Neuron (in vitro differentiated cells): ENCODE data around the gene FRMPD4.

ENCODE experiments used
- H2AFZ ChIP-seq: one replicate; pipeline ENCODE4 v1.6.1; 2013; ENCODE audit warnings: low read depth, mild to moderate bottlenecking, inconsistent platforms, low read length, moderate library complexity
- H3K27me3 ChIP-seq: one replicate; pipeline ENCODE4 v1.6.1; 2013; ENCODE audit warnings: low read length; ENCODE audit not compliant: insufficient read depth
- H3K36me3 ChIP-seq: one replicate; pipeline ENCODE4 v1.6.1; 2013; ENCODE audit warnings: low read length; ENCODE audit not compliant: insufficient read depth
- H3K4me1 ChIP-seq: one replicate; pipeline ENCODE4 v1.6.1; 2013; ENCODE audit warnings: low read length; ENCODE audit not compliant: insufficient read depth
- H3K4me3 ChIP-seq: 2 replicates; pipeline ENCODE4 v1.5.1; 2013; ENCODE audit warnings: mild to moderate bottlenecking, low read length, moderate library complexity
- H3K9me3 ChIP-seq: one replicate; pipeline ENCODE4 v1.6.1; 2013; ENCODE audit warnings: low read length

The FRMPD4 gene

DNA sequence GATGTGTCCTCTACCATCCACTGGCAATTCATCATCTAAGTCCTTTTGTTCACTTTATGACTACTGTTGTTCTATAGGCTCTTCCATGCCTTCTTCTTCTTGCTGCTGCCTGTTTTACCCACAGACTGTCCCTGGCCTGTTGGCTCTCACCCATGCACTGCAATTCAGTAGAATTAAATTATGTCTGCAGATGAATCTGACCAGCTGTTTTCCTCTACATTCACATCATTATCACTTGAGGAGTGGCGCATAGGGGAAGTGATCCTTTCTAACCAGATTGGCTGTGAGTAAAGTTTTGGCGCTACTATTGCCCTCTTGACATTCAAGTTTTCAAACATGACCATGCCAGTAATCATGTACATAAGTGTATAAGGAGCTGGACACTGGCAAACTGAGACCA is 91.7 kb downstream of the FRMPD4 start:
- Histone ChIP-seq H3K36me3 (no peaks in the 10 kb centered on the region), H2AFZ (no peak overlapping the region), H3K4me3 (no peak overlapping the region), H3K27me3 (no peaks in the 10 kb centered on the region), H3K4me1 (no peaks in the 10 kb centered on the region), H3K9me3 (no peaks in the 10 kb centered on the region)

DNA sequence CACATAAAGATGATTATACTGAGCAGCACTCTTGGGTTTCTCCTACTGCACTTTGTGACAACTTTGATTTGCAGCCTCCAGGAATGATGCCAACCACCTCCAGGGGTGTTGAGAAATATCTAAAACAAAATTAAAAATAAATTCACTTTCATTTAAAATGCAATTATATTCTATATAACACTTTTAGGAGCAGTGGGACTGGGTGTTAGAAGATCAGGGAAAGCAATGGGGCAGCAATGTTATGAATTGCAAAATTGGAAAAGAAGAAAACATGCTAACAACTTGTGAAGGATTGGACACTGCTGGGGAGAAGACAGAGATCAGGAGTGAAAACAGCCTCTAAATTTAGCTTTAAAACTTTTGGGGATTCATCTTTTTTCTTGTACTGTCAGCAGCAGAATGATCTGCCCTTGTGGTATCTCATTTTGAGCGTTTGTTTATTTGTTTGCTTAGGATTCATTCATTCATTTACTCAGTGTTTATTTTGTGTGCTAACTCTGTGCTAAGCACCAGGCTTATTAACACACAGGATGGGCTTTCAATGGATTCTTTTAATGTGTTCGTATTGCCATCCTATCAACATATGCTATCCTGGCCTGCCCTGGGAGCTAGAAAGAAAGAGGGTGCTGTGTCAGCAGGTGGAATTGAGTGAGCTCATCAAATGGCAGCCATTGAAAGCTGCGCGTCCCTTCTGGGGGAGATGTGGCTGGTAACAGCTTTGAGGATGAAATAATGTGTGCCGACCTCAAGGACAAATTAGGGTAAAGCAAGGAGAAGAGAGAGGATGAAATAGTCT is 96.5 kb downstream of the FRMPD4 start:
- Histone ChIP-seq H3K9me3 (no peaks in the 10 kb centered on the region), H2AFZ (no peak overlapping the region), H3K4me3 (no peak overlapping the region), H3K27me3 (no peaks in the 10 kb centered on the region), H3K36me3 (no peaks in the 10 kb centered on the region), H3K4me1 (no peaks in the 10 kb centered on the region)

DNA sequence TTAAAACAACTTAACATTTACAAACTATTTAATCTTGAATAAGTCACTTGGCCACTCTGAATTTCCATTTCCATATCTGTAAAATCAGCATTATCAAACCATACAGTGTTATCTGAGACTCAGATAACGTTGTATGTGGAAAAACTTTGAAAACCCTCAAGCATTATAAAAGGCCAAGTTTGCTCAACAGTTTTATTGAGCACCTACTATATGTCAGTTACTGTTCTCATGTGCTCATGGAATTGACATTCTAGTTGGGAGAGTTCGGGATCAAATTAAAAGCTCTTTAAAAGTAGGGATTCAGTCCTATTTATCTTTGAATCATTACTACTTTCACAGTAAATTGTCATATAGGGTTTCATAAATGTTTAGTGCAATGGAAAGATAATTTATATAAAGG is 97.9 kb downstream of the FRMPD4 start:
- Histone ChIP-seq H3K9me3 (no peaks in the 10 kb centered on the region), H3K36me3 (no peaks in the 10 kb centered on the region), H2AFZ (no peak overlapping the region), H3K27me3 (no peaks in the 10 kb centered on the region), H3K4me1 (no peaks in the 10 kb centered on the region), H3K4me3 (no peak overlapping the region)

DNA sequence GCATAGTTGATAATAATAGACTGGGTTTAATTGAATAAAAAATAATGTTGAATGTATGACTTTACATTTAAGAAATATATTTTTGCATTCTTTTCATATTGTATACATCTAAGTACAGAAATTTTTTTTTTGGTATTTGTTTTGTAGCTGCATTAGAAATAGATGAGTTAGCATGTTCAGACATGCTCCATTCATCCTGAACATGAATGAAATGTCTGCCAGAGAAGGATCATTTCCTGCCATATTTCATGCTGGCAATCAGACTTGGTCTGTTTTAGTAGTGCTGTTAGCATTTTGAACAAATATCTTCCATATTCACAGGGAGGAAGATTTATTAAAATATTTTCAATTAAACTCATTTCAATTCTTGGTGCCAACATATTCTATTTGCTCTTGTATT is 98.9 kb downstream of the FRMPD4 start:
- no peak overlapping the region for H2AFZ ChIP-seq
- no peak overlapping the region for H3K4me3 ChIP-seq
- H3K27me3 ChIP-seq: no peaks in the 10 kb centered on the region
- no peaks in the 10 kb centered on the region for H3K36me3 ChIP-seq
- H3K4me1 ChIP-seq: no peaks in the 10 kb centered on the region
- no peaks in the 10 kb centered on the region for H3K9me3 ChIP-seq

DNA sequence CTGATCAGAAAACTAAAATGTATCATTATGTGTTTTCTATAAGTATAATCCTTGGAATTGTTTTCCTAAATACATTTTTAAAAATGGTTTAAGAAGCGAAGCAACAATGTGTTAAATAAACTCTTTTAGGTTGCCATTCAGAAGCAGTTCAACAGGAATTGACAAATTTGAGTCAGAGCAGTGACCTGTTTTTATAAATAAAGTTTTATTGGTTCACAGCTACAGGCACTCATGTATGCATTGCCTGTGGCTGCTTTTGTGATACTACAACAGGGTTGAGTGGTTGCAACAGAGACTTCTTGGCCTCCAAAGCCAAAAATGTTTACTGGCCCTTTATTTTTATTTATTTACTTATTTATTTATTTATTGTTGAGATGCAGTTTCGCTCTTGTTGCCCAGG is 99.5 kb downstream of the FRMPD4 start:
- Histone ChIP-seq H2AFZ (no peak overlapping the region), H3K27me3 (no peaks in the 10 kb centered on the region), H3K36me3 (no peaks in the 10 kb centered on the region), H3K4me3 (no peak overlapping the region), H3K4me1 (no peaks in the 10 kb centered on the region), H3K9me3 (no peaks in the 10 kb centered on the region)

DNA sequence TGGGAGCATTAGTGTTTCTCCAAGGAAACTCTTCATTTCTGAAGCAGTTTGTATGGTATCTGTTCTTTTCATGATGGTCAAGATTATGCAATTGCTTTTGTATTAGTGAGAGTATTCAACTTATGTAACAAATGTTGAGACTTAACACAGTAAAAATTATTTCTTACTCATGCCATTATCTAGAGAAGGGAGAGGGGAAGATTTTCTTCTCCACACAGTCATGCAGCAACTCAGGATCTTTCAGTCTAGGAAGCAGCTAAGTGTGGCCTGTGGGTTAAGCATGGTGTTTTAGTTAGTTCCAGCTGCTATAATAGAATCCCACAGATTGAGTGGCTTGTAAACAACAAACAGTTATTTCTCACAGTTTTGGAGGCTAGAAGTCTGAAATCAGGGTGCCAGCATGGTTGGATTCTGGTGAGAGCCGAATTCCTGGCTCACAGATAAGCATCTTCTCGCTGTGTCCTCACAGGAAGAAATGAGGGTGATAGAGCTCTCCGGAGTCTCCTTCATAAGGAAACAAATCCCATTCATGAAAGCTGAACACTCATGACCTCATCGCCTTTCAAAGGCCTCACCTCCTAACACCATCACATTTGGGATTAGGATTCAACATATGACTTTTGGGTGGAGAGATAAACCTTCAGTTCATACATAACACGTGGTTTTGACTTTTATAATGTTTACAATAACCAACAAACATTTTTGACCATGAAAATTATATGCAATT is 101.2 kb downstream of the FRMPD4 start:
- no peaks in the 10 kb centered on the region for H3K9me3 ChIP-seq
- H2AFZ ChIP-seq: no peak overlapping the region
- no peak overlapping the region for H3K4me3 ChIP-seq
- H3K36me3 ChIP-seq: no peaks in the 10 kb centered on the region
- no peaks in the 10 kb centered on the region for H3K27me3 ChIP-seq
- H3K4me1 ChIP-seq: no peaks in the 10 kb centered on the region

DNA sequence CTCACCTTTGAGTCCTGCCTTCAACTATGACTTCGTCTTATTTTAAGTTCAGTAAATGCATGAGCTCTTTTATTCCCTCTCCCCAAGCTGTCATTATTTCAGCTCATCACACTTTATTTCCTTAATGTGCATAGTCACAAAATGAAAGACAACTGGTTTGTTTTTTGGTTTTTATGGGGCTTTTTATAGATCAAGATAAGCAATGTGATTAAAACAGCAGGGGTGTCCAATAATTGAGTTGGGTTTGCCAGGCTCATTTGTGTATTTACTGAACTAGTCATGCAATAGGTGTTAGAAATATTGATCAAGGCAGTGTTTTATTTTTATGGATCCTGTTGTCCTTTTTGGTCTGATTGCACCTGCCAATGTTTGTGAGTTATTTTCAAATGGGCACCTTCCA is 102.2 kb downstream of the FRMPD4 start:
- Histone ChIP-seq H3K9me3 (no peaks in the 10 kb centered on the region), H3K4me3 (no peak overlapping the region), H3K36me3 (no peaks in the 10 kb centered on the region), H3K4me1 (no peaks in the 10 kb centered on the region), H2AFZ (no peak overlapping the region), H3K27me3 (no peaks in the 10 kb centered on the region)

DNA sequence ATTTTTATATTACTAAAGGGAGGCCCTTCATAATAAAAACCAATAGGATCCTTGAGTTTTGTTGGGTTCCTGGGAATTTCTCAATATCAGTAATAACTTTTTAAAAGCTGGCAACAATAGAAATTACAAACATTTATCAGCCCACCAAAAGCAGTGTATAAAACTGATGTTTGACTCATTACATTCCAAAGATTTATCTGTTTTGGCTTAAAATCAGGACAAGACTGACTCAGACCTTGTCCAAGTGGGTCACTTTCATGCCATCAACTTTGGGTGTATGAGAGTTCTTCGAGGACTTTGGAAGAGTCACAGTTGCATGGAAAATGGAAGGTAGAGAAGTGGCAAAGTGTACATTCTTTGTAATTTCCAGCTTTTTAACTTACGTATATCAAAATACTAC is 102.8 kb downstream of the FRMPD4 start:
- Histone ChIP-seq H3K36me3 (no peaks in the 10 kb centered on the region), H3K4me1 (no peaks in the 10 kb centered on the region), H3K27me3 (no peaks in the 10 kb centered on the region), H3K9me3 (no peaks in the 10 kb centered on the region), H2AFZ (no peak overlapping the region), H3K4me3 (no peak overlapping the region)

DNA sequence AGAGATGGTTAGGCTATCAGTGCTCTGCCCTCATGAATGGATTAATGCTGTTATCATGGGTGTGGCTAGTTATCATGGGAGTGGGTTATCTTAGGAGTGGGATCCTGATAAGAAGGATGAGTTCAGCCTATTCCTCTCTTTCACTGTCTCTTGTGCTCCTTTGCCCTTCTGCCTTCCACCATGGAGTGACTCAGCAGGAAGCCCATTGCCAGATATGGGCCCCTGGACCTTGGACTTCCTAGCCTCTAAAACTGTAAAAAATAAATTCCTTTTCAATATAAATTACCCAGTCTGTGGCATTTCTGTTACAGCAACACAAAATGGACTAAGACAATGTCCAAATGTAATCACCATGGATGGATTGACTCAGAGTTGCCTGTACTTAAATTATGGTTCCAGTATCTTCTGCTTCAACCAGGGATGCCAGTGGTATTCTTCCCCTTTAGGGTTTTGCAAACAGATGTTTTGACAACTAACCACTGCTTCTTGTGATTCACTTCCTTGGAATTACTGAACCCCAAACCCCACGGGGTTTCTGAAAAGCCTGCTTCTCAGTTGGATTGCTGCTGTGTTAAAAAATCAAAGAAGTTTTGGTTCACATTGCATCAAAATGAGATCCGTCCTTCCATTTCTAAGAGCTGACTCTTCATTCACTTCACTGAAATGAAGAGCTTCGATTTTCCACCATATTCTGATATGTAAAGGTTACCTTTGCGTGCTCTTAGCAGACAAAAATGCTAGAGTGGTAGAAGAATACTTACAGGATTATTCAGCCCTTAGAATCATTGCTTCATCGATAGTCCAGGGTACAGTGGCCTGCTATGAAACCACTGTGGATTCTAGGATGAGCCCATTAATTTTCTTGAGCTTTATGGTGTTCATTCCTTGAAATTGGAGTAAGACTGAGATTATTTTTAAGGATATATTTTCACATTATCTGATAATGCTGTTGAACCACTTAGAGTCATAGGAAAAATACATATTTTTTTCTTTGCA is 107.7 kb downstream of the FRMPD4 start:
- Histone ChIP-seq H2AFZ (no peak overlapping the region), H3K9me3 (no peaks in the 10 kb centered on the region), H3K4me3 (no peak overlapping the region), H3K27me3 (no peaks in the 10 kb centered on the region), H3K4me1 (no peaks in the 10 kb centered on the region), H3K36me3 (no peaks in the 10 kb centered on the region)

DNA sequence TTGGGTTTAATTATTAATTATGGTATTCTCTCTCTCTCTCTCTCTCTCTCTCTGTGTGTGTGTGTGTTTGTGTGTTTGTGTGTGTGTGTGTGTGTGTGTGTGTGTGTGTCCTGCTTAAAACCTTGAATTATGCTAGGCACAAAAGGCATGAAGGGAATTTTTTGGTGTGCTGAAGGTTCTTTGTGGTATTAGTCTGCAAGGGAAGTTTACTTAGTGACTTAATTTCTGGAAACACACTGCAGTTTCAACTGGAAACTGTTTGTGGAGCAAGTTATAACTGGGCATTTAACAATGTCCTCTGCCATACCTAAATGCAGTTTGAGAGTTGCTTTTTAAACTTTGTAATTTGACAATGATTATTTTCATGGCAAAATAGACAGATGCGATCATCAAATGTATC is 111.7 kb downstream of the FRMPD4 start:
- Histone ChIP-seq H3K36me3 (no peaks in the 10 kb centered on the region), H3K4me3 (no peak overlapping the region), H3K9me3 (no peaks in the 10 kb centered on the region), H2AFZ (no peak overlapping the region), H3K27me3 (no peaks in the 10 kb centered on the region), H3K4me1 (no peaks in the 10 kb centered on the region)

DNA sequence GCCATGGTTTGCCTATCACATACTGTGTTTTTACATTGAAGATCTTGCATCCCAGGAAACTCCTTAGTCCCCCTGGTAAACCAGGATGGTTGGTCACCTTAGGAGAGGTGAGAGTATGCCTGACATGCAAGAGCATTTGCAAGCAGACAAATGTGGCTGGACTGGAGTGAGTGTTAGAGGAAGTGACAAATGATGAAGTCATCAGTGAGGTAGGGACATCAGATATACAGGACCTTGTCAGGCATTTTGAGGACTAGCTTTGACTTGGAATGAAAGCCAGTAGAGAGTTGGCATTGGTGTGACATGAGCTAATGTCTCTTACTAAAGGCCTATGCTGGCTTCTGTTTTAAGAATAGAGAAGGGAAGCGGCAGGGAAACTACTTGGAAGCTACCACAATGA is 124.9 kb downstream of the FRMPD4 start:
- H3K27me3 ChIP-seq: no peaks in the 10 kb centered on the region
- H2AFZ ChIP-seq: no peak overlapping the region
- no peaks in the 10 kb centered on the region for H3K36me3 ChIP-seq
- H3K4me3 ChIP-seq: no peak overlapping the region
- no peaks in the 10 kb centered on the region for H3K9me3 ChIP-seq
- H3K4me1 ChIP-seq: no peaks in the 10 kb centered on the region

DNA sequence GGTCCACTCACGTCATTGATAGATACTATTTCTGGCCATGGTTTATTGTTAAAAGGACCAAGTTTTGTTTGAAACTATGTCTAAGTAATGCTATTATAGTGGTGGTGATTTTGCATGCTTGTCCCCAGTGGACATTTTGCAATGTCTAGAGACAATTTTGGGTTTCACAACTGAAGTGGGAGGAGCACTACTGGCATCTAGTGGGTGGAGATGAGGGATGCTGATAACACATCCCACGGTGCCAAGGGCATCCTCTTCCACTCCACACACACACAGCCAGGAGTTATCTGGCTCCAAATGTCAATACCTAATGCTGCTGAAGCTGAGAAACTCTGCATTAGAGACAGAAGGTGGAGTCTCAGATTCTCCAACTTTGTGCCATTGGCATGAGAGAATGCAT is 131.2 kb downstream of the FRMPD4 start:
- no peaks in the 10 kb centered on the region for H3K36me3 ChIP-seq
- no peaks in the 10 kb centered on the region for H3K4me1 ChIP-seq
- no peaks in the 10 kb centered on the region for H3K9me3 ChIP-seq
- no peak overlapping the region for H2AFZ ChIP-seq
- H3K4me3 ChIP-seq: no peak overlapping the region
- H3K27me3 ChIP-seq: no peaks in the 10 kb centered on the region

DNA sequence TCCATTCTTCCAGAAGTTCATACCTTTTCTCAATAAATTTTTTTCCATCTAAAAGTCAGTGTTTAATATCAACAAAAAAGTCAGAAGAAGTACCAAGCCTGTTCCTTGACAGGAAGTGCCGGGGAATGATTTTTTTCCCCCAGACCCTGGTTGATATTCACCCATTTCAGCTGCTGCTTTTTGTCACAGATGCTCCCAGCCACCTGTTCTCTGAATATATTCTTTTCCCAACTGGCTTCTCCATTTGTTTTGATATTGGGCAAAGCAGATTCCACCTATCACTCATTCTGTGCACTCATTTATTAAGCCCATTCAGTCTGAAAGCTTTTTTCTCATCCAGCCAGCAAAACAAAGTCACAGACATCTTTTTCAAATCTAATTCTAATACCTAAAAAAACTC is 139.9 kb downstream of the FRMPD4 start:
- Histone ChIP-seq H3K36me3 (no peaks in the 10 kb centered on the region), H3K4me1 (no peaks in the 10 kb centered on the region), H3K4me3 (no peak overlapping the region), H3K27me3 (no peaks in the 10 kb centered on the region), H2AFZ (no peak overlapping the region), H3K9me3 (no peaks in the 10 kb centered on the region)
